ENCODE results near the gene OSM. TPM values are rescaled to one million over a fixed set of nuclear protein-coding genes. Genes with fewer than 3 reads are reported as not detected.

The OSM gene
- total RNA-seq, 2 experiments from 2014 or later, result 74.7 to 80.5 TPM

GRCh38 chr22:30251711-30252110 is 14.9 kb downstream of the OSM start:
- Mint-ChIP-seq H3K9me3 (no peaks in the 10 kb centered on the region), H3K27me3 (no peaks in the 10 kb centered on the region), H3K27ac (no peak overlapping the region), H3K4me3 (no peak overlapping the region), H3K4me1 (peaks cover 74% of the 10 kb centered on the region), H3K36me3 (ENCODE audit: low read depth) (no peaks in the 10 kb centered on the region)
- ChIA-PET CTCF (interaction anchor here (0.6 to 1.6 kb wide), 4 partner anchors 9 to 144 kb away, joined by 3 to 7 read pairs (median 4); partner anchors contain the start of gene CASTOR1), POLR2A (interaction anchor here (0.7 kb wide), 1 partner anchor 31 kb away, joined by 3 read pairs; no protein-coding TSS in a partner anchor)
- no peak for DNase-seq

- Mint-ChIP-seq H3K27me3 (no peaks in the 10 kb centered on the region), H3K4me3 (no peak overlapping the region), H3K9me3 (no peaks in the 10 kb centered on the region), H3K36me3 (ENCODE audit: low read depth) (peaks cover 3% of the 10 kb centered on the region), H3K27ac (no peak overlapping the region), H3K4me1 (peaks cover 74% of the 10 kb centered on the region)
- POLR2A ChIA-PET, result no interaction called here
- CTCF ChIA-PET, result interaction anchor here (0.9 to 1.7 kb wide), 6 partner anchors 13 to 143 kb away, joined by 3 to 7 read pairs (median 4); partner anchors contain the start of gene CASTOR1
- no peak for DNase-seq
These were observed 15.9 kb downstream of the OSM start for GRCh38 chr22:30250661-30251267.

- POLR2A ChIA-PET, result no interaction called here
- no peak overlapping the region for H3K4me3 Mint-ChIP-seq
- no peaks in the 10 kb centered on the region for H3K27me3 Mint-ChIP-seq
- peak overlapping the region; percentile 60 for H3K27ac Mint-ChIP-seq
- no peaks in the 10 kb centered on the region for H3K9me3 Mint-ChIP-seq
- DNase-seq, result no peak
- peaks cover 8% of the 10 kb centered on the region for H3K36me3 Mint-ChIP-seq (ENCODE audit: low read depth)
- peaks cover 77% of the 10 kb centered on the region for H3K4me1 Mint-ChIP-seq
- CTCF ChIA-PET, result interaction anchor here (0.9 to 1.7 kb wide), 4 partner anchors 30 to 142 kb away, joined by 3 to 5 read pairs (median 4); no protein-coding TSS in a partner anchor
These were observed 16.5 kb downstream of the OSM start for GRCh38 chr22:30250039-30250565.

- Mint-ChIP-seq H3K36me3 (ENCODE audit: low read depth) (peaks cover 15% of the 10 kb centered on the region), H3K9me3 (no peaks in the 10 kb centered on the region), H3K4me3 (no peak overlapping the region), H3K4me1 (peaks cover 78% of the 10 kb centered on the region), H3K27me3 (no peaks in the 10 kb centered on the region), H3K27ac (peak overlapping the region; percentile 60)
- CTCF ChIA-PET, result interaction anchor here (0.8 to 1.7 kb wide), 4 partner anchors 29 to 130 kb away, joined by 3 to 5 read pairs (median 4); no protein-coding TSS in a partner anchor
- POLR2A ChIA-PET, result no interaction called here
- no peak for DNase-seq
These were observed 17.3 kb downstream of the OSM start for GRCh38 chr22:30249049-30250038.

GRCh38 chr22:30248484-30248883 is 18.2 kb downstream of the OSM start:
- Mint-ChIP-seq H3K27ac (peak overlapping the region; percentile 84), H3K27me3 (no peaks in the 10 kb centered on the region), H3K36me3 (ENCODE audit: low read depth) (peaks cover 24% of the 10 kb centered on the region), H3K4me1 (peaks cover 81% of the 10 kb centered on the region), H3K9me3 (no peaks in the 10 kb centered on the region), H3K4me3 (peak overlapping the region; percentile 99)
- CTCF ChIA-PET, result interaction anchor here (0.7 to 1.2 kb wide), 4 partner anchors 15 to 82 kb away, joined by 3 to 5 read pairs (median 4); no protein-coding TSS in a partner anchor
- no peak for DNase-seq
- POLR2A ChIA-PET, result no interaction called here

GRCh38 chr22:30247974-30248373 is 18.7 kb downstream of the OSM start:
- H3K4me3 Mint-ChIP-seq, result peak overlapping the region; percentile 99
- H3K27me3 Mint-ChIP-seq, result no peaks in the 10 kb centered on the region

GRCh38 chr22:30247561-30247960 is 19.1 kb downstream of the OSM start:
- Mint-ChIP-seq H3K4me1 (peaks cover 82% of the 10 kb centered on the region), H3K27ac (peak overlapping the region; percentile 95)
- POLR2A ChIA-PET, result no interaction called here

More at GRCh38 chr22:30247974-30248373, 18.7 kb downstream of the OSM start:
- Mint-ChIP-seq H3K27ac (peak overlapping the region; percentile 95), H3K9me3 (no peaks in the 10 kb centered on the region), H3K36me3 (ENCODE audit: low read depth) (peaks cover 29% of the 10 kb centered on the region), H3K4me1 (peaks cover 82% of the 10 kb centered on the region)
- CTCF ChIA-PET, result interaction anchor here (0.5 to 1.2 kb wide), 4 partner anchors 16 to 680 kb away, joined by 3 to 5 read pairs (median 4); no protein-coding TSS in a partner anchor
- DNase-seq, result no peak
- POLR2A ChIA-PET, result no interaction called here

GRCh38 chr22:30246814-30247376 is 19.8 kb downstream of the OSM start:
- Mint-ChIP-seq H3K4me1 (peaks cover 81% of the 10 kb centered on the region), H3K9me3 (no peaks in the 10 kb centered on the region), H3K4me3 (peak overlapping the region; percentile 99), H3K27ac (peak overlapping the region; percentile 95), H3K27me3 (no peaks in the 10 kb centered on the region), H3K36me3 (ENCODE audit: low read depth) (peaks cover 38% of the 10 kb centered on the region)
- DNase-seq, result no peak
- ChIA-PET POLR2A (interaction anchor here (0.6 to 1.0 kb wide), 5 partner anchors 47 to 327 kb away, joined by 3 read pairs; no protein-coding TSS in a partner anchor), CTCF (interaction anchor here (5.3 kb wide), 1 partner anchor 140 kb away, joined by 34 read pairs; no protein-coding TSS in a partner anchor)

More at GRCh38 chr22:30247561-30247960, 19.1 kb downstream of the OSM start:
- Mint-ChIP-seq H3K27me3 (no peaks in the 10 kb centered on the region), H3K9me3 (no peaks in the 10 kb centered on the region), H3K36me3 (ENCODE audit: low read depth) (peaks cover 33% of the 10 kb centered on the region), H3K4me3 (peak overlapping the region; percentile 99)
- CTCF ChIA-PET, result interaction anchor here (0.5 to 1.2 kb wide), 4 partner anchors 16 to 680 kb away, joined by 3 to 5 read pairs (median 4); no protein-coding TSS in a partner anchor
- no peak for DNase-seq

- CTCF ChIA-PET, result interaction anchor here (2.5 to 5.3 kb wide), 2 partner anchors 11 to 139 kb away, joined by 10 to 34 read pairs; no protein-coding TSS in a partner anchor
- peak; percentile 61 for DNase-seq
- POLR2A ChIA-PET, result interaction anchor here (0.6 to 1.0 kb wide), 7 partner anchors 48 to 326 kb away, joined by 3 read pairs; no protein-coding TSS in a partner anchor
- Mint-ChIP-seq H3K4me3 (peak within 1 kb of the TSS; percentile 99), H3K9me3 (no peaks in the 10 kb centered on the region), H3K36me3 (ENCODE audit: low read depth) (peaks cover 40% of the 10 kb centered on the region), H3K27ac (peak within 1 kb of the TSS; percentile 99), H3K4me1 (peaks cover 79% of the 10 kb centered on the region), H3K27me3 (no peaks in the 10 kb centered on the region)
These were observed 20.5 kb downstream of the OSM start, which contains the start of gene LIF for GRCh38 chr22:30245985-30246813. LIF (minus strand) TSS chr22:30246759; CDS start chr22:30246695, 64 bp downstream.

GRCh38 chr22:30245181-30245984 is 21.3 kb downstream of the OSM start:
- Mint-ChIP-seq H3K4me3 (peak overlapping the region; percentile 99), H3K27ac (peak overlapping the region; percentile 99), H3K27me3 (no peaks in the 10 kb centered on the region), H3K4me1 (peaks cover 86% of the 10 kb centered on the region), H3K36me3 (ENCODE audit: low read depth) (peaks cover 48% of the 10 kb centered on the region), H3K9me3 (no peaks in the 10 kb centered on the region)
- peak; percentile 38 for DNase-seq
- POLR2A ChIA-PET, result interaction anchor here (0.6 kb wide), 3 partner anchors 60 to 70 kb away, joined by 3 to 5 read pairs (median 3); no protein-coding TSS in a partner anchor
- CTCF ChIA-PET, result interaction anchor here (2.5 to 5.3 kb wide), 2 partner anchors 10 to 139 kb away, joined by 10 to 34 read pairs; no protein-coding TSS in a partner anchor

All from activated CD4-positive, alpha-beta T cell treated with anti-CD3 and anti-CD28 coated beads, Interleukin-2, amount 10 ng/mL, durations not matched to agents 7 days and 5 days (primary cell).